ENCODE data around the gene EXOC7.

The EXOC7 gene

GRCh38 chr17:76138234-76138895 lies 34.8 kb upstream of the EXOC7 start:
- DNase-seq (ENCODE audit: low read depth in 2 of 2), result no peak

GRCh38 chr17:76137351-76138233 lies 34.0 kb upstream of the EXOC7 start:
- no peak for DNase-seq (ENCODE audit: low read depth in 2 of 2)

GRCh38 chr17:76137001-76137350 lies 33.4 kb upstream of the EXOC7 start:
- DNase-seq (ENCODE audit: low read depth in 2 of 2), result no peak

- DNase-seq (ENCODE audit: low read depth in 2 of 2), result no peak
Observed at GRCh38 chr17:76136276-76137000, 32.9 kb upstream of the EXOC7 start.

- no peak for DNase-seq (ENCODE audit: low read depth in 2 of 2)
Observed at GRCh38 chr17:76135810-76136188, 32.2 kb upstream of the EXOC7 start.

GRCh38 chr17:76134911-76135809 lies 31.6 kb upstream of the EXOC7 start:
- no peak for DNase-seq (ENCODE audit: low read depth in 2 of 2)

GRCh38 chr17:76132574-76133338 lies 29.2 kb upstream of the EXOC7 start:
- DNase-seq (ENCODE audit: low read depth in 2 of 2), result no peak

GRCh38 chr17:76131692-76132573 lies 28.3 kb upstream of the EXOC7 start:
- DNase-seq (ENCODE audit: low read depth in 2 of 2), result no peak

GRCh38 chr17:76131051-76131691 lies 27.6 kb upstream of the EXOC7 start:
- no peak for DNase-seq (ENCODE audit: low read depth in 2 of 2)

- no peak for DNase-seq (ENCODE audit: low read depth in 2 of 2)
Observed at GRCh38 chr17:76130473-76130872, 26.9 kb upstream of the EXOC7 start.

GRCh38 chr17:76125922-76126321 lies 22.3 kb upstream of the EXOC7 start:
- DNase-seq (ENCODE audit: low read depth in 2 of 2), result no peak

GRCh38 chr17:76125391-76125675 lies 21.7 kb upstream of the EXOC7 start:
- no peak for DNase-seq (ENCODE audit: low read depth in 2 of 2)

GRCh38 chr17:76124582-76125390 lies 21.2 kb upstream of the EXOC7 start:
- no peak for DNase-seq (ENCODE audit: low read depth in 2 of 2)

GRCh38 chr17:76123749-76124581 lies 20.4 kb upstream of the EXOC7 start:
- no peak for DNase-seq (ENCODE audit: low read depth in 2 of 2)

- no peak for DNase-seq (ENCODE audit: low read depth in 2 of 2)
Observed at GRCh38 chr17:76123191-76123499, 19.6 kb upstream of the EXOC7 start.

GRCh38 chr17:76122431-76123190 lies 19.0 kb upstream of the EXOC7 start:
- DNase-seq (ENCODE audit: low read depth in 2 of 2), result no peak

- DNase-seq (ENCODE audit: low read depth in 2 of 2), result no peak
Observed at GRCh38 chr17:76121932-76122430, 18.4 kb upstream of the EXOC7 start.

Data from stimulated activated CD8-positive, alpha-beta memory T cell treated with anti-CD3 and anti-CD28 coated beads, Interleukin-15, amount 100 ng/mL, for 4 hours (primary cell).